Measurements from ENCODE around the gene USHBP1.

GRCh38 chr19:17266026-17266425 lies 1.5 kb upstream of the USHBP1 start:
- TF ChIP-seq YY1 (IDR thresholded peaks at IDR 0.05; ENCODE audit: insufficient read depth, insufficient read length) (no peak), ZNF274 (IDR thresholded peaks at IDR 0.05; ENCODE audit: low read depth, low read length) (no peak), SUZ12 (IDR thresholded peaks at IDR 0.05; ENCODE audit: extremely low read depth, insufficient read depth, insufficient read length) (no peak)

All from NT2/D1 (cell line).